T-helper 2 cell treated with Interferon-gamma antibody and Interleukin-4, amounts not matched to agents 5 μg/mL and 100 μg/mL, for 36 hours (primary cell): ENCODE results near the gene TMEM130.
A peak's percentile ranks its signal among the peaks of the same experiment; 100 is the strongest.

Experiments used
- DNase-seq: peaks from one replicate; pipeline ENCODE4 v3.0.0; 2021; ENCODE audit warnings: low spot score
- H3K27ac Mint-ChIP-seq: one replicate; pipeline ENCODE4 v1.8.0; 2021; ENCODE audit warnings: mild to moderate bottlenecking, mixed read lengths
- H3K27me3 Mint-ChIP-seq: one replicate; pipeline ENCODE4 v1.8.0; 2021; ENCODE audit warnings: low read depth, mixed read lengths
- H3K36me3 Mint-ChIP-seq: one replicate; pipeline ENCODE4 v1.8.0; 2021; ENCODE audit warnings: low read depth, mixed read lengths
- H3K4me1 Mint-ChIP-seq: one replicate; pipeline ENCODE4 v1.8.0; 2021; ENCODE audit warnings: low read depth, mixed read lengths
- H3K4me3 Mint-ChIP-seq: one replicate; pipeline ENCODE4 v1.8.0; 2022; ENCODE audit warnings: mild to moderate bottlenecking, moderate library complexity, mixed read lengths
- H3K9me3 Mint-ChIP-seq: one replicate; pipeline ENCODE4 v1.8.0; 2021; ENCODE audit warnings: mixed read lengths

TMEM130 gene

DNA sequence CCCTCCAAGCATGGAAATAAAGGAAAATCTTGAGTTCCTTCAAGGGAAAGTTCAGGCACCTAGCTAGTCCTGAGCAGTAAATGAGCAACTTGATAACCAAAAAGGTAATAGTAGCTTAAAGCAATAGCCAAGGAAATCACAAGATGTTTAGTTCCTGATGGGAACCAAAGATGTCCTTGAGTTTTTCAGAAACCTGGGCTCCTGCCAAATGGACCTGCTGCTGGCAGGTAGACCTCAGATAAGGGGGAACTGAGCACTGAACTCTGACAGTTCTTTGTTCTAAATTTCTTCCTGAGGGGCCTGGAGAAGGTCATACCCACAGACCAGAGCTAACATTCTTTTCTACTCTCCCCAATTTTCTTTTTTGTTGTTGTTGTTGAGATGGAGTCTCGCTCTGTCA, 48.5 kb downstream of the TMEM130 start:
- no peak overlapping the region for H3K27ac Mint-ChIP-seq
- no peak for DNase-seq
- H3K9me3 Mint-ChIP-seq, result no peaks in the 10 kb centered on the region

DNA sequence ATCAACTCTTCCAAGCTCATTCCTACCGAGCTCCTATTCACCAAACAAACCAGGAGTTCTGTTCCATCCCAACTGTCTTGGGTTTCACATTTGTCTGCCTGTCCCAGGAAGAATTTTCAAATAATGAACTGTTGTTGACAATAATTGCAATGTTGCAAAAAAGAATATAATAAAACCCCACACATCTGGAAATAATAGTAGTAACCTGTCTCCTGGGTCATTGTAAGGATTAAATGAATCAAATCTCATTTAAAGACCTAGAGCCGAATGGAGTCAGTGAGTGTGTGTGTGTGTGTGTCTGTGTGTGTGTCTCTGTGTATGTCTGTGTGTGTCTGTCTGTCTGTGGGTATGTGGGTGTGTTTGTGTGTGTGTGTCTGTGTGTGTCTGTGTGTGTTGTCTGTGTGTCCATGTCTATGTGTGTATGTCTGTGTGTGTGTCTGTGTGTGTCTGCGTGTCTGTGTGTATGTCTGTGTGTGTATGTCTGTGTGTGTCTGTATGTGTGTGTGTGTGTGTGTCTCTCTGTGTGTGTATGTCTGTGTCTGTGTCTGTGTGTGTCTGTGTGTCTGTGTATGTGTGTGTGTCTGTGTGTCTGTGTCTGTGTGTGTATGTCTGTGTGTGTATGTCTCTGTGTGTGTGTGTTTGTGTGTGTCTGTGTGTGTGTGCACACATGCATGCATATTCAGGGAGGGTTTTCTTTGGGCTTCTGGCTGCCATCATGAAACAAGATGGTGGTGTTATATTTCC, 52.7 kb downstream of the TMEM130 start:
- Mint-ChIP-seq H3K36me3 (no peaks in the 10 kb centered on the region), H3K9me3 (no peaks in the 10 kb centered on the region), H3K4me3 (no peak overlapping the region), H3K27ac (no peak overlapping the region), H3K27me3 (no peaks in the 10 kb centered on the region), H3K4me1 (no peaks in the 10 kb centered on the region)
- no peak for DNase-seq

More for the DNA sequence above, 48.5 kb downstream of the TMEM130 start:
- H3K36me3 Mint-ChIP-seq, result no peaks in the 10 kb centered on the region
- H3K4me3 Mint-ChIP-seq, result no peak overlapping the region
- H3K27me3 Mint-ChIP-seq, result no peaks in the 10 kb centered on the region
- H3K4me1 Mint-ChIP-seq, result no peaks in the 10 kb centered on the region

DNA sequence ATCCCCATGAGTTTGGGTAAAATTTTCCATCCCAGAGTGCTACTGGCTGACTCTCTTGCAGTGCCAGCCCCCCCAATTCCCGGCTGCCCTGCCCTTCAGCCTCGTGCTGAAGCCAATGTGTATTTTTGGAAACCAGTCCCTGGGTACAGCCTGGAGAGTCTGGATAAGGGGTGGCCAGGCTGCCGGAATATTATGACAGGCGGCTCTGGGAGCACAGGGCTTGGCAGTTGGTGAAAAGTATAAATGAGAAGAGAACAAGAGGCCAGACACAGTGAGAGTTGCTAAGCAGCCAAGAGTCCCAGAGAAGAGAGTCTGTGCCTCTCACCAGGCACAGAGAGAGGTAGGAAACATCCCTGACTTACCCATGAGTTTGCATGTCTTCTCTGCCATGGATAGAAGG, 53.6 kb downstream of the TMEM130 start:
- Mint-ChIP-seq H3K27me3 (no peaks in the 10 kb centered on the region), H3K4me1 (no peaks in the 10 kb centered on the region), H3K36me3 (peaks cover under 1% of the 10 kb centered on the region), H3K27ac (no peak overlapping the region), H3K4me3 (no peak overlapping the region), H3K9me3 (peaks cover 2% of the 10 kb centered on the region)
- DNase-seq, result no peak

DNA sequence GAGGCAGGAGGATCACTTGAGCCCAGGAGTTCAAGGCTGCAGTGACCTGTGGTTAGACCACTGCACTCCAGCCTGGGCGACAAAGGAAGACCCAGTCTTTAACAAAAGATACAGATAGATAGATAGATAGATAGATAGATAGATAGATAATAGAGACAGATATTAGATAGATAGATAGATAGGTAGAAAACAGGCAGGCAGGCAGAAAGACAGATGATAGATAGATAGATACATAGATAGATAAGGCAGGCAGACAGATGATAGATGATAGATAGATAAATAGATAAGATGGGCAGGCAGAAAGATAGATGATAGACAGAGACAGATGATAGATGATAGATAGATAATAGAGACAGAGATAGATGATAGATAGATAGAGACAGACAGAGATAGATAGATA, 54.5 kb downstream of the TMEM130 start:
- Mint-ChIP-seq H3K27me3 (no peaks in the 10 kb centered on the region), H3K4me3 (no peak overlapping the region), H3K27ac (no peak overlapping the region), H3K36me3 (peaks cover 1% of the 10 kb centered on the region), H3K9me3 (peaks cover 9% of the 10 kb centered on the region), H3K4me1 (no peaks in the 10 kb centered on the region)
- no peak for DNase-seq

DNA sequence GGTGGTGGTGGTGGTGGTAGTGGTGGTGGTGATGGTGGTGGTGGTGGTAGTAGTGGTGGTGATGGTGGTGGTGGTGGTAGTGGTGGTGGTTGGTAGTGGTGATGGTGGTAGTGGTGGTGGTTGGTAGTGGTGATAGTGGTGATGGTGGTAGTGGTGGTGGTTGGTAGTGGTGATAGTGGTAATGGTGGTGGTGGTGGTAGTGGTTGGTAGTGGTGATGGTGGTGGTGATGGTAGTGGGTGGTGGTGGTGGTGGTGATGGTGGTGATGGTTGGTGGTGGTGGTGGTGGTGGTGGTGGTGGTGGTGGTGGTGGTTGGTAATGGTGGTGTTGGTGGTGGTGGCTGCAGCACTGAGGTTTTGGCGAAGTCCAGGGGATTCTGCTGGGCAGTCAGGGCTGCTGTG, 58.5 kb downstream of the TMEM130 start:
- Mint-ChIP-seq H3K36me3 (peaks cover 1% of the 10 kb centered on the region), H3K9me3 (peaks cover 9% of the 10 kb centered on the region), H3K27ac (no peak overlapping the region), H3K27me3 (no peaks in the 10 kb centered on the region), H3K4me3 (no peak overlapping the region), H3K4me1 (no peaks in the 10 kb centered on the region)
- no peak for DNase-seq

DNA sequence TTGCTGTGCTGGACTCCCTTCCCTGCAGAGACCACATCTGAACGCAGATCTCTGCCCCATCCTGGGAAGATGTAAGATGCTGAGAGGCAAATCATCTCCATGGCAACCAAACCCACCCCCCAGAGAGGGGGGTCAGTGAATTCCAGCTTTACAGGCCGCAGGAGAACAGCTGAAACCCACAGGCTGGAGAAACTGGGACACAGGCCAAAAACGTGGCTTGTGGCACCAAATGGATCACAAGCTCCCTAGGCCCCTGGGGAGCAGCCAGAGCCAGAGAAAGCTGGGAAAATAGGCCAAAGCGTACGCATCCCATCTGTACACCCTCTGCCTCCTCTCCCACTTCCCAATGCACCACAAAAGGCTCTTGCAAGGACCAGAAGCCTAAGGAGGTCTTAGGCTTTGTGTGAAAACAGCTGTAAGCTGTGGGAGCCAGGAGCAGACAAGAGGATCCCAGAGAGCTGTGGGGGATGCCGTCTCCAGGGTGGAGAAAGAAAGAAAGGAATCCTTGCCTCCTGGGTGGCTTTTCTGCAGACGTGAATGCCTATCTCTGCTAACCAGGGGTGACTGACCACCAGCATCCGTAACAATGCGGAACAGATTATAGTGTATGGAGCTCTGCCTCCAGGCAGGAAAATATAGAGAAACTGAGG, 59.5 kb downstream of the TMEM130 start:
- Mint-ChIP-seq H3K9me3 (peaks cover 9% of the 10 kb centered on the region), H3K27ac (no peak overlapping the region), H3K4me1 (no peaks in the 10 kb centered on the region), H3K36me3 (peaks cover 1% of the 10 kb centered on the region), H3K27me3 (no peaks in the 10 kb centered on the region), H3K4me3 (no peak overlapping the region)
- DNase-seq, result no peak

DNA sequence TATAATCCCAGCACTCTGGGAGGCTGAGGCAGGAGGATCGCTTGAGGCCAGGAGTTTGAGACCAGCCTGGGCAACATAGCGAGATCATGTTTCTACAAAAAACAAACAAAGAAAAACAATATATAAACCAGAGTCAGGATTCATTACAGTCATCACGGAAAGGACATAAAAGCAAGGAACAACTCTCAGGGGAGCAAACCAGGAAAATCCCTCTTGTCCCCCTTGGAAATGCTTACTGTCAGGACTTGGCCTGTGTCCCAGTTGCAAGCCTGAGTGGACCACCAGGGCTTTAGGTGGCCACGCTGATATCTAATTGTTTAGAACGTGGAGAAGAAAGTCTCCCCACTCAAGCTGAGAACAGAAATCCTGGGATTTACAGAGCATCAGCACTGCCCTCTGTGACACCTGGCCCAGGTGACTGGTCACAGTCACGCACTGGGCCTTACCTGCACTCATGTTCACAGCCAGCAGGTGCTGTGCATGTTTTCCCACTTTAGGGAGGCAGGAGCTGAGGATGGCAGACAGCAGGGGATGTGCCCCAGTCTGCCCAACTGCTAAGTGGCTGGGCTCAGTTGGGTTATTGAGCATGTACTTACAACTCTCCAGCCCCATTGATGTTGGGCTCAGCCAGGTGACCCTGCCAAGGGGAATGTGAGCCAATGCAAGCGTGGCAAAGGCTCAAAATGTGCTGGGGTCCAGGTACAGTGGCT, 60.9 kb downstream of the TMEM130 start:
- H3K4me1 Mint-ChIP-seq, result no peaks in the 10 kb centered on the region
- H3K4me3 Mint-ChIP-seq, result no peak overlapping the region
- H3K9me3 Mint-ChIP-seq, result peaks cover 9% of the 10 kb centered on the region
- H3K36me3 Mint-ChIP-seq, result peaks cover 1% of the 10 kb centered on the region
- H3K27me3 Mint-ChIP-seq, result no peaks in the 10 kb centered on the region
- no peak for DNase-seq
- no peak overlapping the region for H3K27ac Mint-ChIP-seq

DNA sequence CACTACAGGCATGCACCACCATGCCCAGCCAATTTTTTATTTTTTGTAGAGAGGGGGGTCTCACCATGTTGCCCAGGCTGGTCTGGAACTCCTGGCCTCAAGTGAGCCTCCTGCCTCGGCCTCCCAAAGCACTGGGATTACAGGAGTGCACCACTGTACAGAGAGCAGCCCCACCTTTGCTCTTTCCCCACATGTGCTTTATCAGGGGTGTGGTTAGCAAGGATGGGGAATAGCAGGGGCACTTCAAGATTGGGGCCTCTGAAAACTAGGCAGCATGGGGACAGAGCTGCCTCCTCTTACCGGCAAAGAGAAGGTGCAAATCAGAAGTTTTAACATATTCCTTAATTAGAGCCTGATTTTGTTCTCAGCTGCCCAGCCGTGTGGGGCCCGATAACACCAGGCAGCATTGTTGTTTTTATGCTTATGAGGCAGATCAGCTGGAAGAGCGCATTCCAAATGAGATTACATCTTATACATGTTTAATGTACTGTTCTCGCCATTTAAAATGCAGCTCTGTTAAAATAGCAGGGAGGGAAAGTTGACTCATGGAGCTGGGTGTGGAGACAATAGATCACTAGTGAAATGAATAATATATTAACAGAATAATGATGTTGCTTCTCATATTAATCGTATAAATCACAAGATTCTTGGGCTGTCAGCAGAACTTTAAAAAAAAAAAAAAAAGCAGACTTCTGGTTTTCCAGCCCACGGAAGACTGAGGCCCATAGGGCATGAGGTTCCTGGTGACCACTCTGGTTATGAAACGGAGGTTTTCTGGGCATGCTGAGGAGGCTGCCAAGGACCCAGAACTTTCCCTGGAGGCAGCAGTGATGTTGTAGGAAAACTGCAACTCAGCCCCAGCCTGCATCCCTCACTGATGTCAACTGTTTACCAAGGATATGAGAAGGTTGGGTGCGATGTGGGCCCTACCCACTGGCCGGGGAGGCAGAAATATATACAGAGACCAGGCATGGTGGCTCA, 62.5 kb downstream of the TMEM130 start:
- H3K27ac Mint-ChIP-seq, result no peak overlapping the region
- no peak for DNase-seq
- peaks cover 9% of the 10 kb centered on the region for H3K9me3 Mint-ChIP-seq
- H3K27me3 Mint-ChIP-seq, result no peaks in the 10 kb centered on the region
- H3K4me3 Mint-ChIP-seq, result no peak overlapping the region
- no peaks in the 10 kb centered on the region for H3K4me1 Mint-ChIP-seq
- peaks cover 1% of the 10 kb centered on the region for H3K36me3 Mint-ChIP-seq

DNA sequence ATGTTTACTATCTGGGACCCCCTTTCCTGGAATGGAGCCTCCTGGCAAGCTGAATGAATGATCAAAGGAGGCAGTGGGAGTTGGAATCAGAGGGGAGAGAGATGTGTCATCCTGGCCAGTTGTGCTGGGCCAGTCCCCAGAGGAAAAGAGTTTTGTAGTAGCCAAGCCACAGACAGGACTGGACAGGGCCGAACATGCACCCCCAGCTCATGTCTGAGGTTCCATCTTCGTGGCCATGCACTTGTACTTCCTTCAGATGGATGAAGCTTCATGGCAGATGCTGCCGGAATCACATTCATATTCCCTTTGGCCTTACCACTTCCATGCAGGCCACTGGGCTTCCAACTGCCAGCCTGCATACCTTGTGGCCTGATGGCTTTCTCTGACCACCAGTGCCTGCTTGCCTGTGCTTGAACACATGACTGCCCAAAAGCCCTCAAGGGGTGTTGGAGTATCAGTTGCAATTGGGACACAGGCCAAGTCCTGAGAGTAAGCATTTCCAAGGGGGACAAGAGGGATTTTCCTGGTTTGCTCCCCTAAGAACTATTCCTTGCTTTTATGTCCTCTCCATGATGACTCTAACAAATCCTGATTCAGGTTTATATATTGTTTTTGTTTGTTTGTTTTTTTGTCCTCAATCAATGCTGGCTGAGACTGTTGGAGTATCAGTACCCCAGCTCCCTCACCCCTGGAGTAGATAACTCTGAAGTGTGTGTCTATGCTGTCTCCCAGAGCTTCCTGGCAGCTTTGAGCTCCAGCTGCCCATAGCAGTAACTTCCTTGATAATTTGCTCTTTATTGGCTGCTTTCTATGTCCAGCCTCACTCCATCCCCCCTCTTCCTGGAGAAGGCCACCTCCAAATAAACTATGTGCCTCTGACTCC, 63.6 kb downstream of the TMEM130 start:
- no peaks in the 10 kb centered on the region for H3K27me3 Mint-ChIP-seq
- no peak overlapping the region for H3K4me3 Mint-ChIP-seq
- H3K4me1 Mint-ChIP-seq, result no peaks in the 10 kb centered on the region
- H3K36me3 Mint-ChIP-seq, result peaks cover under 1% of the 10 kb centered on the region
- H3K27ac Mint-ChIP-seq, result no peak overlapping the region
- no peak for DNase-seq
- peaks cover 9% of the 10 kb centered on the region for H3K9me3 Mint-ChIP-seq

DNA sequence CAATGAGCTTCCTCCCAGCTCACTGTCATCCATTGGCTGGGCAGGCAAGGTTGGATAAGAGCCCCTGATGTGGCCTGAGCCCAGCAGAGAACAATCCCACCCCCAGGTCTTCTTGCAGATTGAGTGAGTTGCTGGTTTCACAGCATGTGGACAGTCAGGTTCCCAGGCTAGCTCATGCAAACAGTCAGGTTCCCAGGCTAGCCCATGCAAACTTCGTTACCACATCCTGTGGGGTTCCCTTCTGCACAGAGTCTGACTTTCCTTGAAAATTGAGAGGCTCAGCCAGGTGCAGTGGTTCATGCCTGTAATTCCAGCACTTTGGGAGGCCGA, 67.1 kb downstream of the TMEM130 start:
- peaks cover 17% of the 10 kb centered on the region for H3K9me3 Mint-ChIP-seq
- H3K27ac Mint-ChIP-seq, result no peak overlapping the region
- no peaks in the 10 kb centered on the region for H3K36me3 Mint-ChIP-seq
- no peaks in the 10 kb centered on the region for H3K27me3 Mint-ChIP-seq
- no peak for DNase-seq
- H3K4me1 Mint-ChIP-seq, result no peaks in the 10 kb centered on the region
- H3K4me3 Mint-ChIP-seq, result no peak overlapping the region

DNA sequence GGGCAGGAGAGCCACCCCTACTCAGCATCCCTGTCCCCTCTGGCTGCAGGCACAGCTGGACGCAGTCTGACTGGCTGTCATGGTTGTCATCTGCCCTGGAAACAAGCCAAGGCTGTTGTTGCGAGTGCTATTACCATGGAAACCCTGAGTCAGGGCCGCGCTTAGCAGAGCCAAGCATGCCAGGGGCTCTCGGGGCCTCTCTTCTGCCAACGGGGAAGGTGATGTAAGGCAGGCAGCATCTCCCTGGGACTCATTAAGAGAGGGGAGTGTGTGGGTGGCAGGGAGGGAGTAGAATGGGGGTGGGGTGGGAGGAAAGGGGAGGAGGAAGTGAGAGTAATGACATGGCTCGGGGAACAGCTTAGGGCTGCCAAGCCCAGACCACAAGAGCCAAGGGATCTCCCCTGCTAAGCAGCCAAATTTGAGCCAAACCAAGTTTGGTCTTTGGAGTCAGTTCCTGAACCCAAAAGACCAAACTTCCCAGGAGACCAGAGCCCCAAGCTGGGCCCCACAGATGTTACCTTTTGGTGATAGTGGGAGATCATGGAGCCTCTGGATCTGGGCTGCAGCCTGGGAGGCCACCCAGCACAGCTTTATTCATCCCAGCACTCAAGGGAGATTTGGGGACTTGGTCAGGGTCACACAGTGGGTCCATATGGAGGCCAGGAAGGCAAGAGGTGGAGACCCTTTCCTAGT, 67.6 kb downstream of the TMEM130 start:
- H3K9me3 Mint-ChIP-seq, result peaks cover 17% of the 10 kb centered on the region
- H3K4me1 Mint-ChIP-seq, result no peaks in the 10 kb centered on the region
- peak; percentile 5 for DNase-seq
- H3K27ac Mint-ChIP-seq, result no peak overlapping the region
- no peaks in the 10 kb centered on the region for H3K27me3 Mint-ChIP-seq
- H3K36me3 Mint-ChIP-seq, result no peaks in the 10 kb centered on the region
- no peak overlapping the region for H3K4me3 Mint-ChIP-seq

DNA sequence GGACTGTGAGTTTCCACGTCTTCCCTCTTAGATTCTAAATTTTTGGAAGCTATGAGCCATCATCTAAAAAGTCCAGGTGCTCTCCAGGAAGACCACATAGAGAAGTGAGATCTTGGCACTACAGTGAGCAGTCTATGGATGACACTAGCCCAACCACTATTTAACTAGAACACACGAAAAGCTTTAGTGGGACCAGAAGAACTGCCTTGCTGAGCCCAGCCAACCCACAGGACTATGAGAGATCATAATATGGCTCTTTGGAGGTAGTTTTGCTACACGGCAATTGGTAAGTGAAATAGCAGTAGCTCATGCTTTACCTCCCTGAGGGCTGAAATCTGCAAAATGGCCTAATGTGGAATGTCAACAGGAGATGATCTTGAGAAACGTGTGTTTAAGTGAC, 68.8 kb downstream of the TMEM130 start:
- Mint-ChIP-seq H3K4me1 (peaks cover under 1% of the 10 kb centered on the region), H3K27me3 (no peaks in the 10 kb centered on the region), H3K9me3 (peaks cover 17% of the 10 kb centered on the region), H3K27ac (no peak overlapping the region), H3K4me3 (no peak overlapping the region), H3K36me3 (no peaks in the 10 kb centered on the region)
- DNase-seq, result no peak
